Activated naive CD4-positive, alpha-beta T cell treated with anti-CD3 and anti-CD28 coated beads, Interleukin-2, amount 50 U/mL, for 16 hours (primary cell): ENCODE data around the gene AIRE.

Source experiments
- DNase-seq: peaks from one replicate; pipeline ENCODE4 v3.0.0-alpha.2; 2020

Gene AIRE

GRCh38 chr21:44306936-44307704, 21.4 kb downstream of the AIRE start:
- DNase-seq, result no peak

DNA sequence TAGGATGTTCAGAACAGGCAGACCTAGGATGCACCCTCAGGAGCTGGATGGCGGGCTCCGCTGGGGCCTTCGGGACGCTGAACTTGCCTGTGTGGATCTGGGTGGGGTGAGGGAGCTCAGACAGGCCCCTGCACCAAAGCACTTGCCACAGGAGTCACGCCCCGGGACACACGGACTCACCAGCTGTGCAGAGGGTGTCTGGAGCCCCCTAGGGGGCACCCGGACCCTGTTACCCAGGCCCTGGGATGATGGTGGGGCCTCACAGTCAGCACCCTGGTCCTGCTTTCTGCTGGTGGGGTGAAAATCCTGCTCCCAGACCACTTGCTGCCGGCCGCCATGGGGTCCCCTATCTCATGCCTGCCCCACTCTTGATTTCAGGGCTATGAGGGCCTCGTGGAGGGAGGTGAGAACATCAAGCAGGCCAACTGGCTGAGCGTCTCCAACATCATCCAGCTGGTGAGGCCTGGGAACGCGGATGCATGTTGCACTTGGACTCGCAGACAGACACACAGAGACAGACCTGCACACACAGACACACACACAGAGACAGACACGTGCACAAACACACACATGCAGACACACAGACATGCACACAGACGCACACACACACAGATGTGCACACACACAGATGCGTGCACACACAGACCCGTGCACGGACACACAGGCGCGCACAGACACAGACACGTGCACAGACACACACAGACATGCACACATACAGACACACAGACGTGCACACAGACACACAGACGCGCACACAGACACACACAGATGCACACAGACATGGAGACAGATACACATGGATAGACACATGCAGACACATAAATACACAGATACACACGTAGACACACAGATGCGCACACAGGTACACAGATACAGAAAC, 25.2 kb downstream of the AIRE start:
- DNase-seq, result no peak

DNA sequence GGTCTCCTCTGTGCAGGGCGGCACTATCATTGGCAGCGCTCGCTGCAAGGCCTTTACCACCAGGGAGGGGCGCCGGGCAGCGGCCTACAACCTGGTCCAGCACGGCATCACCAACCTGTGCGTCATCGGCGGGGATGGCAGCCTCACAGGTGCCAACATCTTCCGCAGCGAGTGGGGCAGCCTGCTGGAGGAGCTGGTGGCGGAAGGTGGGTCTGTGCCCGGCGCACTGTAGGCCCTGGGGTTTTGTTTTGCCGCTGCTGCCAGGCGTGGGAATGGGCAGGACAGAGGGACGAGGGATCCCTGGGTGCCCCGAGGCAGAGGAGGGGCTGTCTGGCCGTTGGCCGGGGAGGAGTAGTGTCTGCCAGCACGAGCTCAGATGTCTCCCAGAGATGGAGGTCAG, 26.4 kb downstream of the AIRE start:
- DNase-seq, result no peak

- no peak for DNase-seq
These were observed 27.0 kb downstream of the AIRE start for GRCh38 chr21:44312716-44313115.

DNA sequence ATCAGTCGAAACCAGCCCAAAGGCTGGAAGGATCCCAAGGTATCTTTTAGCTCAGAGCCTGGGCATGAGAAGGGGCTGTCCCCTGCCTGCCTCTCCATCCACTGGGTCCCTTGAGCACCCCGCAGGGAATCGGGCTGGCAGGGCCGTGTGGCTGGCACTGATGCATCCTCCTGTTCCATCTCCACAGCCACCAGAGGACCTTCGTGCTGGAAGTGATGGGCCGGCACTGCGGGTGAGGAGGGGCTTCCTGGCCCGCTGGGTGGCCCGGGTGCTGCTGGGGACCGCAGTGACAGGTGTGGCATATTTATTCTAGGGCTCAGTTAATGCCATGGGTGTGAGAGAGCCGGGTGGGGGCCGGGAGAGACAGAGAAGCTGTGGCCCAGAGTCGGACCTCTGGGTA, 27.8 kb downstream of the AIRE start:
- DNase-seq, result no peak

- DNase-seq, result no peak
These were observed 28.5 kb downstream of the AIRE start for GRCh38 chr21:44314128-44314527.

DNA sequence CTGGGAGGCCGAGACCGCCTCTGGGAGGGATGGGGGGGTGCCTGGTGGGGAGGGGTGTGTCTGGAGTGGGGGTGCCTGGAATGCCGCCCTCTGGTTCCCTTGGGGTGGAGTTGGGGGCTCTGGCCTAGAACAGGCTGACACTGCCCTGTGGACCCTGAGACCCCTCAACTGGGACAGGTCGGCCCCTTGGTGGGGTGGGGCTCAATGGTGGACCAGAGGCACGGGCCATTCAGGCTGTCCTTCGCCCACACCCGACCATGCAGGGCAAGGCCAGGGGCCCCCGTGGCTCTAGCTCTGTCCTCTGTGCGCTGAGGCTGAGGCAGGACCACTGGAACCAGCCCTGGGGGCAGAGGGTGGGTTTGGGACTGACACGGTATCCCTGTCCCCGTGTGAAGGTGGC, 28.9 kb downstream of the AIRE start:
- no peak for DNase-seq

GRCh38 chr21:44315691-44316203, 30.1 kb downstream of the AIRE start:
- no peak for DNase-seq

GRCh38 chr21:44316277-44316900, 30.7 kb downstream of the AIRE start:
- no peak for DNase-seq

DNA sequence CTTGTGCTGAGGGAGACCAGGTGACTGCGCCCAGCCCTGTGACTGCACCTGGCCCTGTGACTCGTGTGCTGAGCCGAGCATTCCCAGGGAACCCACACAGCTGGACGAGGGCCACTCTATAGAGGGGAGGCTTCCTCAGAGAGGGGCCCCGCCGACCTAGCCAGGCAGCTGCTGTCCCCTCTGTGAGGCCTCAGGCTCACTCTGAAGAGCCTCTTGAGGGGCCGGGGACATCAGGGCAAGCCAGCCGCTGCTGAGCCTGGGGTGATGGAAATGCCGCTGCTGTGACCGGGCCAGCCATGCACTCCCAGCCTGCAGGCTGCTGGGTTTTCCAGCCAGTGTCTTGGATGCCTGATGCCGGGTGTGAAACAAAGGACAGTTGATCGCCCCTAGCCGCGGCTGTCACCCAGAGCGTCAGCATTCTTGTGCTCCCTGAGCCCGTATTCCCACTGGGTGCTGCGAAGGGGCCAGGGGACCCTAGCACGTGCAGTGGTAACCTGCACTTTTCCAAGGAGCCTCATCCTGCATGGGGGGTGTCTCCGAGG, 31.6 kb downstream of the AIRE start:
- DNase-seq, result no peak

GRCh38 chr21:44317871-44318270, 32.2 kb downstream of the AIRE start:
- DNase-seq, result no peak

DNA sequence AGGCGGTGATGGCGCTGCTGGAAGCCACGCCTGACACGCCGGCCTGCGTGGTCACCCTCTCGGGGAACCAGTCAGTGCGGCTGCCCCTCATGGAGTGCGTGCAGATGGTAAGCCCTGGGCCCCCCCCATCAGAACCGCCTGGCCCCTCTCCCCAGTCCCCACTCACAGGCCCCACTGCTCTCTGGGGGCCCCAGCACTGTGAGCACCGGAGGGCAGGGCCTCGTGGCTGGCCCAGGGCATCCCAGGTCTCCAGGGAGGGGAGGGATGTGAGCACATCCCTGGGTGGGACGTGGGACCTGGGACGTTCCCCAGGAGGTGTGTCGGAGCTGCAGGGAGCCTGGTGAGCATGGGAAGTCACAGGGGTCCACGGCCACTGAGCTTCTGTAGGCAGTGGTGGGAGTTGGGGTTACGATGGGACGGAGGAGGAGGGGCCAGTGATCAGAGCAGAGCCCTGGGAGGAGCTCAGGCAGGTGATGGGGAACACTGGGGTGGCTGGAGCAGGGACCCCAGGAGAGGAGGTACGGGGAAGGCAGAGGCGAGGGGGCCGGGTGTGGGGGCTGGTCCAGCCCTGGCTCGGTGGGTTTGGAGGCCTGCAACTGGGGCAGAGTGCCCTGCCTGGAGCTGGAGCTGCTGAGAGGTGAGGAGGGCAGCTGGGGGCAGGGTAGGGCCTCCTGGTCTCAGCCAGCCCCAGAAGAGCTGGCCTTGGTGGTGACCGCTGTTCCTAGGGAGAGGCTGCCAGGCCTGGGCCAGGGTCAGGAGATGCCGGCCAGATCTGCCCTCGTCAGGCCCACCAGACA, 33.0 kb downstream of the AIRE start:
- DNase-seq, result no peak

DNA sequence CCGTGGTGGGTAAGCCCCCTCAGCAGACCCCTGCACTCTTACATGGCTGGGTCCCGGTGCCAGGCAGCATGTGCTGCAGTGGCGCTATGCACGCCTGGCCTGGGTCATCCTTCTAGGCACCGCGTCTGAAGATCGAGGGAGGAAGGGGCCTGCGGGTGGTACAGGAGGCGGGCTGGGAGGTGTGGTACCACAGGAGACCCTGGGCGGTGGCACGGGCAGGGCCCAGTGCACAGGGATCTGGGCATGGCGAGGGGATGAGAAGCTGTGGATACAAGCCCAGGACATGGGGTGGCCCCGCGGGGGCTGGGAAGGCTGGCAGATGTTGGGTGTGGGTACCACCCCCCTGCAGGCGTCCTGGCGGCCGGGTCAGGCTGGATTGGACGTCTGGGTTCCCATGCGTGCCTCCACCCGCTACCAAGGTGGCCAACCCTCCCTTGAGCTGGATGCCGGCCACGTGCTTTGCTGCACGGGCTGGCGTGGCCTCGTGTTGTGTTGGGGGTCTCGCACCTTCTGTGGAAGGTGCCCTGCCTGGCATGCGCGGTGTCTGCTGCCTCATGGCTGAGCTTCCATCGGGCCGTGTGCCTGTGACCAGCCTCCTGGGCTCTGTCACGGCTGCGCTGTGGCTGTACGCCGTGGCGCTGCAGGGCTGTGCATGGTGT, 33.9 kb downstream of the AIRE start:
- DNase-seq, result no peak

GRCh38 chr21:44320847-44321246, 35.2 kb downstream of the AIRE start:
- no peak for DNase-seq

DNA sequence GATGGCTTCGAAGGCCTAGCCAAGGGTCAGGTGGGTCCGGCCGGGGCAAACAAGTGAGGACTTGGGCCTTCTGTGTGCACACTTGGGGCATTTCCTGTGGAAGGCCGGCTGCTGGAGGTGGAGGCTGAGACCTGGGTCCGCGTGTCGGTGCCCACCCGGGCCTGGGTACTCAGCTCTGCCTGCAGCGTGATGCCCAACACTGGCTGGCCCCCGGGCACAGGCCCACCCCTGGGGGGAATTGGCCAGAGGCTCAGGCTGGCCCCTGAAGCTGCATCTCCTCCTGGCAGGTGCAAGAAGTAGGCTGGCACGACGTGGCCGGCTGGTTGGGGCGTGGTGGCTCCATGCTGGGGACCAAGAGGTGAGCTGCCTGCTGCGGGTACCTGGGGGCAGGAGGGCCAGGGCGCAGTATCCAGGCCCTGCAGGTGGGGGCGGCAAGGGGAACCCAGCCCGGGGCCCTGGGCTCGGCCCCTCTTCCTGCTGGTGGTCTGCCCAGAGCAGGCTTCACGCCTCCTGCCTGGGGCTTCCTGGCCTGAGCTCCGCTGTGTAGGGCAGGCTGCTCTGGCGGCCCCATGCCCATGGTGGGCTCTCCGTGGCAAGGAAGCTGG, 36.3 kb downstream of the AIRE start:
- DNase-seq, result no peak

GRCh38 chr21:44322621-44323325, 37.1 kb downstream of the AIRE start:
- DNase-seq, result no peak

DNA sequence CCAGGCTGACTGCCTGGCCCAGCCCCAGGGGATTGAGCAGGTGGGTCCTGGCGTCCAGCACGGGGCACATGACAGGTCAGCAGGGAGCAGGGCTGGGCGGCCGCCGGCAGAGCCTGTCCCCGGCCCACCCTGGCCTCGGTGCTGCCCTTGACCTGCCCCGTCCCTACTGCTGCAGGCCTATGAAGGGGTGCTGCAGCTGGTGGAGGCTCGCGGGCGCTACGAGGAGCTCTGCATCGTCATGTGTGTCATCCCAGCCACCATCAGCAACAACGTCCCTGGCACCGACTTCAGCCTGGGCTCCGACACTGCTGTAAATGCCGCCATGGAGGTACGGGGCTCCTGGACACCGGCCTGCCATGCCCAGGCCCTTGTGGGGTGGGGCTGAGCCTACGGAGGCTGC, 37.9 kb downstream of the AIRE start:
- no peak for DNase-seq

DNA sequence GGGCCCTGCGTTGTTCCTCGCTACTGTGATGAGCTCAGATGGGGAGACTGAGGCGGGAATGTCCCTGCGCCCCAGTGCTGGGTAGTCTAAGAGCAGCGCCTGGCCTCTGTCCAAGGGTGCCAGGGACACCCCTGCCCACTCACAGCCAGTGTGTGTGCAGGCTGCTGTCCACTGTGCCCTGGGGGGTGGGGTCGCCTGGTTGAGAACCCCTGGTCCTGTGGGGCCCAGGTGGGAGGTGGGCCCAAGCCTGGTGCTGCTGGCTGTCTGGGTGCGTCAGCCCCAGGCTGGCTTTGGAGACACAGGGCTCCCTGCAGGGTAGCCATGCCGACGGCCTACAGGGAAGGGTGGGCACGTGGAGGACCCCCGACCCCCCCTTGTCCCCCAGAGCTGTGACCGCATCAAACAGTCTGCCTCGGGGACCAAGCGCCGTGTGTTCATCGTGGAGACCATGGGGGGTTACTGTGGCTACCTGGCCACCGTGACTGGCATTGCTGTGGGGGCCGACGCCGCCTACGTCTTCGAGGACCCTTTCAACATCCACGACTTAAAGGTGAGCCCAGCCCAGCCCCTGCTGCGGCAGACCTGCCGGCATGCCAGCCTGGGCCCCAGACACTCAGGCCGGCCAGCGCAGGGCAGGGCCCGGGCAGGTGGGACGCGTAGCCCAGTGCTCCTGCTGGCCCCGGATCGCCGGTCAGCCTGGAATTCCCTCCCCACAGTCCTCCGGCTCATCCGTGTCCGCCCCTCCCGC, 38.6 kb downstream of the AIRE start:
- no peak for DNase-seq

DNA sequence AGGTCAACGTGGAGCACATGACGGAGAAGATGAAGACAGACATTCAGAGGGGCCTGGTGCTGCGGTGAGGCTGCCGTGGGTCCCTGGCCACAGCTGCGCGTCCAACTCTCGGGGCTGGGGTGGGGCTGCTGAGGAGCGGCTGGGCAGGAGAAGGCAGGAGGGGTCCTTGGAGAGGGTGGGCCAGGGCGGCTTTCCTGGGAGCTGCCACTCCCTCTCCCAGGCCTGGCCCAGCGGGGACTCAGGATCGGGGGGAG, 39.1 kb downstream of the AIRE start:
- DNase-seq, result no peak
